ENCODE results near the gene ASCL1. TPM values are rescaled to one million over a fixed set of nuclear protein-coding genes. Genes with fewer than 3 reads are reported as not detected.

Gene ASCL1
- total and polyA plus RNA-seq, 9 of the 15 experiments (the other 6 are each of a cell fraction or from before 2014, with no cell fraction given): 0.01 to 0.09 (median 0.04) TPM; not detected in 3

GRCh38 chr12:102927220-102927619 is 30.3 kb upstream of the ASCL1 start (continued):
- TF ChIP-seq BCLAF1 (IDR thresholded peaks at IDR 0.05; ENCODE audit: borderline replicate concordance in 1 of 2, control insufficient read depth in 1 of 2, low read depth in 2 of 2, low read length in 1 of 2) (no peak), ETS2 (tag; IDR thresholded peaks at IDR 0.05; ENCODE audit: borderline replicate concordance, poor library complexity, severe bottlenecking) (no peak), CREB3 (tag; conservative IDR thresholded peaks at IDR 0.05; ENCODE audit: low read depth) (no peak)

- Histone ChIP-seq H3K27me3 (ENCODE audit: control insufficient read depth in 2 of 2, insufficient read depth in 2 of 2, low read length in 2 of 2) (no peaks in the 10 kb centered on the region), H3K9me1 (ENCODE audit: control insufficient read depth, insufficient read depth, low read length) (no peaks in the 10 kb centered on the region), H3K9me3 (replicated peaks; ENCODE audit: control insufficient read depth, insufficient read depth, low read depth, low read length) (no peaks in the 10 kb centered on the region), H3K4me1 (replicated peaks in 1 of 2; ENCODE audit: control insufficient read depth in 2 of 2, insufficient read depth in 2 of 2, low read length in 2 of 2) (no peaks in the 10 kb centered on the region), H4K20me1 (replicated peaks; ENCODE audit: control insufficient read depth, insufficient read depth, low read length) (no peaks in the 10 kb centered on the region), H3K4me3 (no peak overlapping the region), H2AFZ (ENCODE audit: low read depth, low read length) (no peak overlapping the region), H3K79me2 (ENCODE audit: control insufficient read depth, insufficient read depth, low read length) (no peaks in the 10 kb centered on the region), H3K4me2 (ENCODE audit: insufficient read depth, low read length) (no peak overlapping the region), H3K27ac (ENCODE audit: extremely low read depth, low read depth, low read length) (no peak overlapping the region), H3K9ac (ENCODE audit: insufficient read depth in 1 of 2, low read depth in 2 of 2, low read length in 2 of 2) (no peak overlapping the region), H3K36me3 (ENCODE audit: control insufficient read depth, insufficient read depth, low read length) (no peaks in the 10 kb centered on the region)
- intact Hi-C loops (cut with micrococcal nuclease): no loop called here
- ATAC-seq: no peak
- no TSS peak for BruUV-seq (replicated peaks)
- no peak for DNase-seq (ENCODE audit: extremely low read depth in 1 of 4, low spot score in 3 of 4)
- ChIA-PET CTCF (ENCODE audit: low intra/inter-chr PET ratio) (no interaction called here), POLR2A (no interaction called here)
- no peak for FAIRE-seq
- 0% methylated on average over 1 of the region's 1 CpG for WGBS (ENCODE audit: insufficient coverage, low coverage, missing lambda C conversion rate)
- in situ Hi-C loops (cut with MboI): no loop called here
- TF ChIP-seq ZNF592 (IDR thresholded peaks at IDR 0.05) (no peak), HOMEZ (CRISPR knock-in tag; IDR thresholded peaks at IDR 0.05) (no peak), DEAF1 (CRISPR knock-in tag; IDR thresholded peaks at IDR 0.05) (no peak), BRF1 (IDR thresholded peaks at IDR 0.05; ENCODE audit: borderline replicate concordance, extremely low read depth, insufficient read length) (no peak)
Measured at GRCh38 chr12:102933168-102933567, 24.3 kb upstream of the ASCL1 start.
